Stimulated activated CD4-positive, alpha-beta T cell treated with anti-CD3 and anti-CD28 coated beads, Interleukin-2, amount 100 ng/mL, for 24 hours (primary cell): ENCODE data around the gene FAH.
"Not testable (repeated sequence)": the region's sequence is repeated elsewhere in the genome, so short reads cannot be mapped to it uniquely, and the experiment has no call there.

ENCODE experiments used
- DNase-seq, 2 donors: peaks; one replicate each; pipeline ENCODE4 v3.0.0-alpha.2; 2020

Gene FAH

DNA sequence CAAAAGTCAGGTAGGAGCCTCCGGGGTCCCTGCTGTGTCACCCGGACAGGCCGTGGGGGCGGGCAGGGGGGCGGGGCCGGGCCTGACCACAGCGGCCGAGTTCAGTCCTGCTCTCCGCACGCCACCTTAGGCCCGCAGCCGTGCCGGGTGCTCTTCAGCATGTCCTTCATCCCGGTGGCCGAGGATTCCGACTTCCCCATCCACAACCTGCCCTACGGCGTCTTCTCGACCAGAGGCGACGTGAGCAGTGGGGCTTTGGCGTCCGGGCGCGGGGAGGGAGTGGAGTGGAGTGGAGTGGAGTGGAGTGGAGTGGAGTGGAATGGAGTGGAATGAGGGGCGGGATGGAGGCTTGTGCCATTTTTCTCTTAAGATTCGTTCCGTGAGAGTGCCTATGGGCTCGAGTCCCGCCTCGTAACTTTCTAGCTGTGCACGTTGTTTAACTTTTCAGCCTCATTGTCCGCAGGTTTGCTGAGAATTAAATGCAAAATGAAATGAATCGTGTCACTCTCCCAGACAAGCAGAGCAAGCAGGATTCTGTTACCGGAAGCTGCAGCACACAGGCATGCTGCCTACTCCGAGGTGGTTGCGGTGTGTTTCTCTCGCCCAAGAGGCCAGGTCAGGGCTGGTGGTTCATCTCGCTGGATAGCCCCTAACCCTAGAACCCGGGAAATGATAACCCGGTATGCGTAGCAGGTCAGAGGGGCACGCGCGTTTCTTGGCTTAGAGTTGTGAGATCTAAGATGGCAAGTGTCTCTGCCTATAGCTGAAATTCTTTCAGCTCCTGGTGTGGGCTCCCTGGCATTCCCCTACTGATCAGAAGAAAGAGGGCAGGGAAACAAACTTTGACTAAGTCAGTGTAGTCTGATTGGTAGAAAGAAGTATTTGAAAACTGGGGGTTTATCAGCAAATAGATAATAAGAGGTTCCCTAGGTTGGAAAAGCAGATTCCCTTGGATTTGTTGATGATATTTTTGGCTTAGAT is at the start of gene FAH:
Gene FAH, plus strand, starts transcription at position 104 of the 981 bp plus-strand sequence. Its CDS starts 56 bp downstream, at position 160.
- DNase-seq, result peak; percentile 40 to 45

DNA sequence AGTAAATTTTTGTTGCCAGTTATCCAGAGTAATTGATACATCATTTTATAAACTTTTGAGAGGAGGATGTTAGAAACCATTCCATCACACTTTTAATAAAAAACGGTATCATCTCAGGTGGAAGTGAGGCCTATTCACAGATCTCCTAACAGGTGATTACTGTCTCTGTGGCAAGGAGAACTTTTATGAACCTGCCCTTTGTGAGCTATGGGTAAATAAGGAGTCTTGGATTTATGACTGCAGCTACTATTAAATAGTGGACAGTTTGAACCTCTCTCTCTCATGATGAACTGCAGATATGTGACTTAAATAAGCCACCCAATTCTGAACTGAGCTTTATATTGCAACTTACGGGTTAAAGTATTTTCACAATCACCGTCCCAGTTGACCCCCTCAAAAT is 47.6 kb upstream of the FAH start:
- DNase-seq, result no peak

DNA sequence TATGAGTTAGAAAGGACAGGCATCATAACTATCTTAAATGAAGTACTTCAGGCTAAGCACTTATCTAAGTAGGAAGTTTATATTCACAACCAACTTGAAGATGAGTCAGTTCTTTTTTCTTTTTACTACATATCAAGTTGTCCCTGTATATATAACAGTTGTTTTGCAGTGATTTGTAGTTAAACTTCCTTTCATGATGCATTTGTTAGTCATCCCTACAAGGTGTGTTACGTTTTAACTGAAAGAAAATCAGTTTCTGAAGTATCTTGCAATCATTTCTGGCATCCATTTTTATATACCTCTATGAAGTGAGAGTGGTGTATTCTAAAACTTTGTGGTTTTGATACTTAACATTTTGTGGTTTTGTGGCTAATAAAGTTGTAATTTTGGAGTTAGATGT is 47.2 kb upstream of the FAH start:
- DNase-seq, result no peak

DNA sequence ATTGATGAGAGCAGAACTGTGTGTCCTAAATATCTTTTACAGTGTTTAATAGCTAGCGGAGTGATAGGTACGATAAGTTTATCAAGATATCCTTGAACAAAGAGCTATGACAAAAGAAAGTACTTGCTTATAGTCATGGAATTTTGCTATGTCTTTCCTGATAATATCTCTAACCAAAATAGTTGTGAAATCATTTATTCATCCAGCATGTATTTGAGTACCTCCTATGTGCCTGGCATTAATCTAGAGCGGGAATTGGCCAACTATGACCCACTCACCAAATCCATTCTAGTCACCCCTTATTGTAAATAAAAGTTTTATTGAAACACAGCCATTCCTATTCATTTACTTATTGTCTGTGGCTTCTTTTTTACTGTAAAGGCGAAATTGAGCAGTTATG is 46.7 kb upstream of the FAH start:
- DNase-seq, result no peak

DNA sequence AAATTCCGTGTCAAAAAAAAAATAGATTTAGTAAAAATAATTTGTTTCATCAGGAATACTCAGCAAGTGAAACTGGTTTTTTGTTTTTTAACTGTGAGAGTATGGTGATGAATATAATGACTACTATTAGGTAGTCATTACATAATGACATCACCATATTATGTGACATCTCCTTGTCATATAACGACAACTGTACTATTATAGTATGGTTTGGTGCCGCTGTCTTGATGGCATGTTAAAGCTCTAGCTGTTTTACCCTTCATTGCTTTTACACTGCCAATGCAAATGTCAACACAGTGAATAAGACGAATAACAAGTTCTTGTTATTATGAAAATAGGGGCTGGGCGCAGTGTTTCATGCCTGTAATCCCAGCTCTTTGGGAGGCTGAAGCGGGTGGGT is 45.6 kb upstream of the FAH start:
- no peak for DNase-seq

DNA sequence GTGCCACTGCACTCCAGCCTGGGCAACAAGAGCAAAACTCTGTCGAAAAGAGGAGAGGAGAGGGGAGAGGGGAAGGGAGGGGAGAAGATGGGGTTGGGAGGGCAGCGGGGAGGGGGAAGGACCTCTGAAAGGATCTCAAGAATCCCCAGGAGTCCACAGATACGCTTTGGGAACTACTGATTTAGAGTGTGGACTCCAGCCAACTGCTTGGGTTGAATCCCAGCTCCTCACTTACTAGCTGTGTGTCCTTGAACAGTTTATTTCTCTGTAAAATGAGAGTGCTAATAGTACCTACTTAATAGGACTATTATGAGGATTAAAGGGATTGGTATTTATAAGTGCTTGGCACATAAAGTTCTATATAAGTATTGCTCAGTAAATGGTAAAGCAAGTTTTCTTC is 45.0 kb upstream of the FAH start:
- DNase-seq, result no peak

DNA sequence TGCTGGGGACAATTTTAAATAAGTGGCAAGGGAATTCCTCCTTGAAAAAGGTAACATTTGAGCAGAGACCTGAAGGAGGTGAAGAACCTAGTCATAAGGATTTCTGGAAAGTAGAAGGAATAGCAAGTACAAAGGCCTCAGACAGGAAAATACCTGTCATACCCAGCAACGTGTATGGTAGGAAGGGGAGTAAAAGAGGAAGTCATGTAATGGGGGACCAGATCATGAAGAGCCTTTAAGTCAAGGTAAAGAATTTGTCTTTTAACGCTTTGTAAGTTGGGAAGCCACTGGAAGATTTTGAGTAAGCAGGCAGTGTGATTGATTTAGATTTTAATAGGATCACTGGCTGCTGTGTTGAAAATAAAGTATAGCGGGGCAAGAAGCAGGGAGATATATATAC is 43.4 kb upstream of the FAH start:
- DNase-seq, result no peak

DNA sequence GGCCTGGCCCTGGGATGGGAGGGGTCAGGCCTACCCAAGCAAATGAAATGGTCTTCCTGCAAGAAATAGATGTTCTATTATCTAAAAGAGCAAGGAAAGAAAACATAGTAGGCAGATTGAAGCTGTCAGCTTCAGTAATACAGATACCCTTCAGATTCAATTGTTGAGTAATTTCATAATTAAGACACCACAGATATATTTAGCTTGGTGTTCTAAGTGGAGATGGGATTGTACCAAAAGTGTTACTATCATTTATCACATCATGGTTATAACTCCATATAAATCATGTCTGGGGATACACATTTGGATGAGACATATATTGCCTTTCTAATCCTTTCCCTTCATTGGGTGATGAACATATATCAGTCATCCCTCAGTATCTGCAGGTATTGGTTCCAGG is 41.9 kb upstream of the FAH start:
- DNase-seq, result no peak

DNA sequence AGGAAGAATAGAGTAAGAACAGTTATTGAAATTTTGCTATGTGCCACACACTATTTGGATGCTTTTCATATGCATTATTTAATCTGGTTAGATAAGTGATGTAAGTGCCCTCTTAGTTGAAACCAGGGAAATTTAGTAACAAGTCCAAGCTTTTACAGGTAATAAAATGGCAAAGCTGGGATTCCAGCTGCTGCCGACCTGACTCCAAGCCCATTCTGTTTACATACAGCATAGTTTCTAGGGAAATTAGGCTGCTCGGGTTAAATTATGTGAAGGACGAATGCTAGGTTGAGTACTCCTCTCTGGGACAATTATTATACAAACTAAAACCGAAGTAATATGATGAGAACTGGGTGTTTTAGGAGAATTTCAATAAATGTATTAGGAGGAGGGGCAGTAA is 38.7 kb upstream of the FAH start:
- DNase-seq, result no peak

DNA sequence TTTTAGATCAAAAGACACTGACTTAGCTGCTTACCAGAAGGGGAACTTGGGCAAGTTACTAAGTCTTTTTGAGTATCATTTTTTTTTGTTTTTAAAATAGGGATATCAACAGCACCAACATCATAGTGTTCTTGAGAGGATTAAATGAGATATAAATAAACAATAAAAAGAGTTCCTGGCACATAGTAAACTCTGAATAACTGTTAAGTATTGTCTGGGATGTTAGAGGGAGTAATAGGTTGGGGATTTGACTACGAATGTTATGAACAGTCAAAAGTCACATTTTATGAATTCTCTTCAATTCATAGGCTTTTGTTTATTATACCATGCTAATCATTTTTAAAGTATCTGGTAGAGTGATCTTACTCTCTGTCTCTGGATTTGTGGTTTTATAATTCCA is 37.8 kb upstream of the FAH start:
- no peak for DNase-seq

DNA sequence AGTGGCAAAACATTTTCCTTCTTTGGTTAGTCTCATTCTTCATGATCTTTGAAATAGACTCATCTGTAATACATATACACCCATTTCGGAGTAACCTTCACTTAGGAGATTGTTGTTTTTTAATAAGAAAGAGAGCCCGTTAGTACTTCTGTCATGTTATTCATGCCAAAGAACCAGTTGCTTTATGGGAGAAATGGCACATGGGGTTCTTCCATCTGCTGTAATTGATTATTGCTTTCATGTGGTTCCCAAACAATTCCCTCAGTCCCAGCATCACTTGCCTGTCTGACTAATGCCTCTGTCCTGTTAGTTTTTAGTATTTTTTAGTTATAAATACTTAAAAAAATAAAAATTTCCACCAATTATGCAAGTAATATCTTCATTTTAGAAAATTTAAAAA is 33.8 kb upstream of the FAH start:
- DNase-seq, result no peak

DNA sequence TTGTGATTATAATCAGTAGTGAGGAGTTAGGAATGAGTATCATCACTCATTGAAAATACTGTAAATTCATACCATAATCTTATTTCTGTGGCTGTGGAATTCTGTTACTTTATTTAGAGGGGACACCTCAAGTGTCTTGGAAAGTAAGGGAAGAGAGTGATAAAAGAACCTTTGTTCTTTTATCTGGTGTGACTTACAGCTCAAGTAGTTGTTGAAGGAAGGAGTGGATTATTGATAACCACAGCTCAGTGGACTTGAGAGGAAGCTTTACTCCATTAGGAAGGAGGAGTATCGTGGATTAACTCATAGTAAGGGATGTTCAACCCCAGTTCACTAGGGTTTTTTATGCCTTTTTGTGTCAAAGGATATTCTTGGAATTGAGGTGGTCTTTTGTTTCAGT is 32.2 kb upstream of the FAH start:
- no peak for DNase-seq

DNA sequence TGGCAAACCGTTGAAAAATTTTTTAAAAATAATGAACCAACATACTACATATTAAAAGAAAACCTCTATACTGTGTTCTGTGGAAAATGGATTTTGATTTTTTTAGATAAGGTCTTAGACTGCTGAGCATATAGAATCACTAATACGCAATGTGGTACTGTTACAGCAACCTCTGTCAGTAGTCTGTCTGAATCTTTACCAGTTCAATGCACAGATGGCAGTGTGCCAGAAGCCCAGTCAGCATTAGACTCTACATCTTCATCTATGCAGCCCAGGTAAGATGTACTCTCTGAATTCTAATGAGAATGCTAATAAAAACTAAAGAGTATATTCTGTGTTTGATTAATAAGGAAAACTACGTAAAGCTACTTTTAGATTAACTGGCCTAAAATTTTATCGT is 31.3 kb upstream of the FAH start:
- DNase-seq, result no peak

DNA sequence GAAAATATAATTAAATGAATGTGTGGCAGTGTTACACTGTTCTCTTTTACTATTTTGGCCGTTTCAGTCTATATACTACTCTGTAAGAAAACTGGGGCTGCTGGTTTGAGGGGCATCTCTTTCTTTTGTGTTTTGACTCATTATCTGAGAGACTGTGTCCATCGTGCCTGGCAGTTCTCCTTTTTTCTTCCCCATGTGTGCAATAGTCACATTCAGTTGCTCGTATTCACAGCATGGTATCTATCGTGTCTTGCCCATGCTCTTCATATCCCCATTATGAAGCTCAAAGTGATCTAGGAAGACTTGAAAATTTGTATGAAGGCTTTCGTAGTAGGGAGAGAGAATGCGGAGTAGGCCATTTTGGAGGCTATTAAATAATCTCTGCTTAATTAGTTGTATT is 29.8 kb upstream of the FAH start:
- DNase-seq, result no peak

DNA sequence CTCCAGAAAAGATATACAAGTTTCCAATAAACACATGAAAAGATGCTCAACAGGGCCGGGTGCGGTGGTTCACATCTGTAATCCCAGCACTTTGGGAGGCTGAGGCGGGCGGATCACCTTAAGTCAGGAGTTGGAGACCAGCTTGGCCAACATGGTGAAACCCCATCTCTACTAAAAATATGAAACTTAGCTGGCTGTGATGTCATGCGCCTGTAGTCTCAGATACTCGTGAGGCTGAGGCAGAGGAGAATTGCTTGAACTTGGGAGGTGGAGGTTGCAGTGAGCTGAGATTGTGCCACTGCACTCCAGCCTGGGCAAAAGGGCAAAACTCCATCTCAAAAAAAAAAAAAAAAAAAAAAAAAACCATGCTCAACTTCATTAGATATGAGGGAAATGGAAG is 25.5 kb upstream of the FAH start:
- DNase-seq, result not testable (repeated sequence)

DNA sequence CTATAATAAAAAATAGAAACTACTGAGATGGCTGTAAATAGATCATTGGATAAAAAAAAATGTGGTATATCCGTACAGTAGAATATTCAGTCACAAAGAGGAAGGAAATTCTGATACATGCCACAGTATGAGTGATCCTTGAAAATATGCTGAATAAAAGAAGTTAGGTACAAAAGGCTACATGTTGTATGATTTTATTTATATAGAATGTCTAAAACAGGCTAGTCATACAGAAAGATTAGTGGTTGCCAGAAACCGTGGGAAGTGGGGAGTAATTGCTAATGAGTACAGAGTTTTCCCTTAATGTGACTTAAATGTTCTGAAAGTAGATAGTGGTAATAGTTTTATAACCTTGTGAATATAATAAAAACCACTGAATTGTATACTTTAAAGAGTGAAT is 24.9 kb upstream of the FAH start:
- no peak for DNase-seq

DNA sequence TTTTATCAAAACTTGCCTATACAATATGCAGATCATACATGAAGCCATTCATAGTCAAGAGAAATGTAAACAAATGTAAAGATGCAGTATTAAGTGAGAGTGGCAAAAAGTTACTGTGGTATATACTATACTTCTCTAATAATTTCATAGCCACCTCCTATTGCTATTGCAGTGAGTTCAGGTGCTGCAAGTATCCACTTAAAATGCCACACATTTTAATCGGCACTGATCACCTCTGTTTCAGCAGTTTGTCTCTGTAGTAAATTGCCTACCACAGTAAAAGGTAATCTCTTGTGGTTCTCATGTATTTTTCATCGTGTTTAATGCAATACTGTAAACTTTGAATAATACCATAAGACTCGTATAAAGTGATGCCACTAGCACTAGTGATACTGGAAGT is 20.4 kb upstream of the FAH start:
- DNase-seq, result no peak

DNA sequence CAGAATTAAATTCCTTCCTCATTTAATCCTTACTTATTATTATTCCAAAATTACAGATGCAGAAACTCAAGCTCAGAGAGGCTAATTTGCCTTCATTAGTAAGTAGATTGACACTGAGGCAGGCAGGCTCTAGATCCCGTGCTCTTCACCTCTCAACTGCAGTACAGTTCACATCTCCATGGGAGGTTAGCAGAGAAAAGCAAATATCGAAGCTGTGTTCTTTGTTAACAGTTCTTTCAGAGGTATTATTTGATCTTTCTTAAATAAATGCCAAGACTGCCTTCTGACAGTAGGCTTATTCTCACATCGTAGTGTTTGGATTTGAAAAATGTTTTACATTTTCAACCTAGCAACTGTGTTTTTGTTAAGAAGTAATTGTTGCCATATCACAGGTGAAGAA is 15.9 kb upstream of the FAH start:
- DNase-seq, result no peak

DNA sequence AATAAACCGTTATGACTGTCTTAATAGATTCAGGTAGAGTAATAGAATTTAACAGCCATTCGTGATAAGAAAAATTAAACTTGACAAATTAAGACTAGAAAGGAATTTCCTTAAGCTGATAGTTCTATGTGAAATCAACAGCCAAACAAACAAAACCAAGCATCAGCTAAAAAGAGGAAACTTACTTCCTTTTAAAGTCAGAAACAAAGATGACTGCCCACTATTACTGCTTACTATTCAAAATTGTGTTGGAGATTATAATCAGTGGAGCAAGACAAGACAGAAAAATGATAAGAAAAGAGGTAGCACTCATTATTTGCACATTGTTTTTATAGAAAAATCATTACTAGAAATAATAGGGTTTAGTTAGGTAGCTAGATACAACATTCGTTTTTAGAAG is 13.8 kb upstream of the FAH start:
- no peak for DNase-seq

DNA sequence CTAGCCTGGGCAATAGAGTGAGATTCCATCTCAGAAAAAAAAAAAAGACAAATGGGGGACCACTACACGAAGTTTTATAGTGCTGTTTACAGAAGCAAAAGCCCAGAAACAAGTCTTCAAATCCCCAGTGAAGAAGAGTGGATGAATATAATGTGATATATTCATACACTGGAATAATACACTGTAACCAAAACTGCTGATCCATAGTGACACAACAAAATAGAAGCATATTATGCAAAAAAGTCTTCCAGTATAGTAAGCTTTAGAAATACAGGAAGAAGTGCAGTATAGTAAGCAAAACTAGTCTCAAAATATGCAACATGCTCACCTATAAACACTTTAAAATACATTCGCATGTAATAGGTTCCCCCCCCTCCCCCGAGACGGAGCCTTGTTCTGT is 11.9 kb upstream of the FAH start:
- no peak for DNase-seq

DNA sequence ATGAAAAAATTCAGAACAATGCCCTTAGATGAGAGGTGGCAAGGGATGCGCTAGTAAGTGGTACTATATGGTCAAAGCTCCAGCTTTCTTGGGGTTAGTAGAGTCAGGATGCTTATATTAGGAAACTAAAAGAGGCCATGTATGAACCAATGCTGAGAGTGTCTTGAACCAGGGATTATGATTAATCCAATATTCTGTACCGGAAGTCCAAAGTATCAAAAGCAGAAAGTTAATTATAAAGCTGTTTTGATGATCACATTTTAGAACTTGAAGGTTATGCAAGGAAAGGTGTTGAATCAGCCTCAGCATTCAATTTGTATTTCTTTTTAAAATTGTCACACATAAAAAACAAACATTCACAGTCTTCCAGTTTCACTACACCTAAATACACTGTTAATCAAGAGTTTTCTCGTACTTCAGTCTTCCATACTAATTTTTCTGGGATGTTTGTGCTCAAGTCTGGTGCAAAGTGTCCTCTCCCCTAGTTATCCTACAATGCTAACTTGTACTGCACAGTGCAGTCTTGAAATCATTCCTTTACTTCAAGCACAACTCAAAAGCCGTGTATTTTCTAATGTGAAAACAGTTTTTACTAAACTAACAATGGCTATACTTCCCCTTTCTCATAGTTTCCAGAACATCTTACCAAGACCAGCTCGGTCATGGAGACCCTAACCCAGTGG is 10.7 kb upstream of the FAH start:
- DNase-seq, result no peak

DNA sequence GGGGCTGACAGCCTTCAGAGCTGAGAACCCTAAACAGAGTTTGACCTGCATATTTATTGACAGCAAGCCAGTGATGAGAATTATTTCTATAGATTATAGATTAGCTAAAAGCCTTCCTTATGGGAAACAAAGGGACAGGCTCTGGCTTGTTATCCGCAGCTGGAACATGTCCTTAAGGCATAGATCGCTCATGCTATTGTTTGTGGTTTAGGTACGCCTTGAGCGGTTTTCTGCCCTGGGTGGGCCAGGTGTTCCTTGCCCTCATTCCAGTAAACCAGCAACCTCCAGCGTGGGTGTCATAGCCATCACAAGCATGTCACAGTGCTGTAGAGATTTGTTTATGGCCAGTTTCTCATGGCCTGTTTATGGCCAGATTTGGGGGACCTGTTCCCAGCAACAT is 10.2 kb upstream of the FAH start:
- no peak for DNase-seq

DNA sequence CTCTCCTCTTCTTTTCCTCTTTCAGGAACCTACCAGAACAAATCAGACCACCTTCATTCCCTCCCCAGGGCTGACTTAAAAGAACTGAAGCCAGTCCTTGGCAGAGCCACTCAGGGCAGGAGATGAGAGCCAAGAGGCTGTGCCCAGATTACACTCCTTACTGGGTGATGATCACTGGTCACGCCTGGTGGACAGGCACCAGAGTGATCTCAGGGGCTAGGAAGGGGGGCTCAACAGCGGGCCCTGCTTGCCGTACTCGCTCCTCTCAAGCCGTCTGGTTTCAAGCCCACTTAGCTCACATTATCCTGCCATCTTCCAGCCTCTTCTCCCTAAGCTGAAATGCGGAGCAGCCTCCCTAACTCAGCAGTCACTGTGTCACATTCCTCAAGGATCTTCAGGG is 1.7 kb upstream of the FAH start:
- DNase-seq, result no peak

DNA sequence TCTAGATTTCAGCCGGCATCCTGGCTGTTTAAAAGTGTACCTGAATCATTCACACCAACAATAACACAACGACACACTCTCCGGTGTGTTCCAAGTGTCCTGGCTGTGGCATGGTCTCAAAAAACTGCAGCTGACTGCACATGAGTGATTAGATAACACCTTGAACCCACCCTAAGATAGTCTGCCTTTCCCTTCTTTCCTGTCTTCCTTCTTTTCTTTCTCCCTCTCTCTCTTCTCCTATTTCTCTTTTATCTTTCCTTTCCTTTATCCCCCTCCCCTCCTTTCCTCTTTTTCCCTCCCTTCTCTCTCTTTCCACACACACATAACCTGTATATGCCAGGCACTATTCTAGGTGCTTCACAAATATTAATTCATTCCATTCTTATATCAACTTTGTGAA is 1.2 kb upstream of the FAH start:
- DNase-seq, result no peak
